ENCODE measurements around the gene GRIA2. TPM values are rescaled to one million over a fixed set of nuclear protein-coding genes. Genes with fewer than 3 reads are reported as not detected.

Gene GRIA2
- total RNA-seq, 1 donor from 2014 or later: 0.49 TPM

- H3K27ac ChIP-seq: no peak overlapping the region
- no peaks in the 10 kb centered on the region for H3K4me1 ChIP-seq
- no peaks in the 10 kb centered on the region for H3K9me3 ChIP-seq
- intact Hi-C loops (cut with DNase I): no loop called here
- H3K36me3 ChIP-seq: no peaks in the 10 kb centered on the region
- TF ChIP-seq POLR2AphosphoS5 (IDR thresholded peaks at IDR 0.05; ENCODE audit: insufficient read depth in 1 of 2, low read depth in 1 of 2) (no peak), POLR2A (IDR thresholded peaks at IDR 0.05) (no peak), CTCF (IDR thresholded peaks at IDR 0.05) (no peak)
- DNase-seq (ENCODE audit: extremely low spot score in 2 of 2): no peak
- no peaks in the 10 kb centered on the region for H3K27me3 ChIP-seq
- no peak overlapping the region for H3K4me3 ChIP-seq
Measured at GRCh38 chr4:157327666-157328065, 107.1 kb downstream of the GRIA2 start.

- no peak for DNase-seq (ENCODE audit: extremely low spot score in 2 of 2)
- Histone ChIP-seq H3K4me3 (no peak overlapping the region), H3K27ac (no peak overlapping the region), H3K9me3 (no peaks in the 10 kb centered on the region), H3K36me3 (no peaks in the 10 kb centered on the region), H3K4me1 (no peaks in the 10 kb centered on the region), H3K27me3 (no peaks in the 10 kb centered on the region)
- TF ChIP-seq POLR2AphosphoS5 (IDR thresholded peaks at IDR 0.05; ENCODE audit: insufficient read depth in 1 of 2, low read depth in 1 of 2) (no peak), CTCF (IDR thresholded peaks at IDR 0.05) (no peak), POLR2A (IDR thresholded peaks at IDR 0.05) (no peak)
- intact Hi-C loops (cut with DNase I): no loop called here
Measured at GRCh38 chr4:157357887-157358286, 137.4 kb downstream of the GRIA2 start.

- no peaks in the 10 kb centered on the region for H3K4me1 ChIP-seq
- no peaks in the 10 kb centered on the region for H3K27me3 ChIP-seq
- no peaks in the 10 kb centered on the region for H3K36me3 ChIP-seq
- DNase-seq (ENCODE audit: extremely low spot score in 2 of 2): no peak
- no peak overlapping the region for H3K27ac ChIP-seq
- H3K9me3 ChIP-seq: no peaks in the 10 kb centered on the region
- intact Hi-C loops (cut with DNase I): no loop called here
- TF ChIP-seq POLR2AphosphoS5 (IDR thresholded peaks at IDR 0.05; ENCODE audit: insufficient read depth in 1 of 2, low read depth in 1 of 2) (no peak), POLR2A (IDR thresholded peaks at IDR 0.05) (no peak)
- no peak overlapping the region for H3K4me3 ChIP-seq
Measured at GRCh38 chr4:157358439-157358838, 137.9 kb downstream of the GRIA2 start.

- no peaks in the 10 kb centered on the region for H3K9me3 ChIP-seq
- H3K27ac ChIP-seq: no peak overlapping the region
- no peaks in the 10 kb centered on the region for H3K4me1 ChIP-seq
- H3K36me3 ChIP-seq: no peaks in the 10 kb centered on the region
- intact Hi-C loops (cut with DNase I): no loop called here
- H3K27me3 ChIP-seq: no peaks in the 10 kb centered on the region
- no peak overlapping the region for H3K4me3 ChIP-seq
- no peak for DNase-seq (ENCODE audit: extremely low spot score in 2 of 2)
- TF ChIP-seq POLR2AphosphoS5 (IDR thresholded peaks at IDR 0.05; ENCODE audit: insufficient read depth in 1 of 2, low read depth in 1 of 2) (no peak), CTCF (IDR thresholded peaks at IDR 0.05) (no peak), POLR2A (IDR thresholded peaks at IDR 0.05) (no peak)
Measured at GRCh38 chr4:157358851-157359250, 138.3 kb downstream of the GRIA2 start.

GRCh38 chr4:157363360-157363759, 142.8 kb downstream of the GRIA2 start:
- Histone ChIP-seq H3K9me3 (no peaks in the 10 kb centered on the region), H3K36me3 (no peaks in the 10 kb centered on the region), H3K27me3 (no peaks in the 10 kb centered on the region), H3K4me3 (no peak overlapping the region), H3K27ac (no peak overlapping the region), H3K4me1 (no peaks in the 10 kb centered on the region)
- intact Hi-C loops (cut with DNase I): no loop called here
- DNase-seq (ENCODE audit: extremely low spot score in 2 of 2): no peak
- TF ChIP-seq POLR2AphosphoS5 (IDR thresholded peaks at IDR 0.05; ENCODE audit: insufficient read depth in 1 of 2, low read depth in 1 of 2) (no peak), POLR2A (IDR thresholded peaks at IDR 0.05) (no peak), CTCF (IDR thresholded peaks at IDR 0.05) (no peak)

All from vagina (tissue), 2 donors.